ENCODE data around the gene HYLS1.
"Not testable (repeated sequence)": the region's sequence is repeated elsewhere in the genome, so short reads cannot be mapped to it uniquely, and the experiment has no call there.

The HYLS1 gene

DNA sequence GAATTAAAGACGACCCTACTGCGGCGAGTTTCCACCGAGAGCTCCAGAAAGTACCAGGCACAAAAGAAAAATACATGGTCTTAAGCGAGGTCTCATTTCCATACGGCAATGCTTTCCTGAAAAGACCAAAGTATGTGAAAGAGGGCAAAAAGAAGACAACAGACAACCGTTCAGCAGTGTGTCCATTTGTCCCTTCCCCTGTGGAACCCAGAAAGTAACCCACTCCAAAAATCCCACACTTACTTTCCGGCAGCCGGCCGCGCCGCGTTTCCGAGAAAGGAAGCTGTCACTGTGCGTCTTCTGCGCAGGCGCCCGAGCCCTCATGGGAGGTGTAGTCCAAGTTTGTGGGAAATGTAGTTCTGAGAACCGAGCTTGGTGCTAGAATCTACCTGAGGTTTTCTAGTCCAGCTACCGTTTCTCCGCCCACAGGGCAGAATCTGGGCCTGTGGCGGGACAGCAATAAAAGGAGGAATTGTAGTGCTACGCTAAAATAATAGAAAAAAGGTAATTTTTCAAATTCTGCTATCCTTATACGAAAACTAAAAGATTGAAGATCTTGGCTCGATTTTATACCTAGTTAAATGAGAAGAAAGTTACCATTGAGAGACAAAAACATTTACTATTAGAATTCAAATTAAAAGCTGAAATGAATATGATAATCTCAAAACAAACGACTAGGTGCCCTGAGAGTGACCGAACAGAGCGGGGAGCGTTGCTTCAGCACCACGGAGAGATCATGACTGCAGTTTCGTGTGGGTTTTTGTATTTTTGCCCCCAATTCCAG, 15.7 kb downstream of the HYLS1 start, which contains the start of gene PUS3:
TSS of gene PUS3 (minus strand) at position 280 of the 784 bp plus-strand sequence. CDS start 6,922 bp downstream, outside the sequence.
- peak; percentile 63 to 79 for DNase-seq (ENCODE audit: low read depth in 2 of 2)

DNA sequence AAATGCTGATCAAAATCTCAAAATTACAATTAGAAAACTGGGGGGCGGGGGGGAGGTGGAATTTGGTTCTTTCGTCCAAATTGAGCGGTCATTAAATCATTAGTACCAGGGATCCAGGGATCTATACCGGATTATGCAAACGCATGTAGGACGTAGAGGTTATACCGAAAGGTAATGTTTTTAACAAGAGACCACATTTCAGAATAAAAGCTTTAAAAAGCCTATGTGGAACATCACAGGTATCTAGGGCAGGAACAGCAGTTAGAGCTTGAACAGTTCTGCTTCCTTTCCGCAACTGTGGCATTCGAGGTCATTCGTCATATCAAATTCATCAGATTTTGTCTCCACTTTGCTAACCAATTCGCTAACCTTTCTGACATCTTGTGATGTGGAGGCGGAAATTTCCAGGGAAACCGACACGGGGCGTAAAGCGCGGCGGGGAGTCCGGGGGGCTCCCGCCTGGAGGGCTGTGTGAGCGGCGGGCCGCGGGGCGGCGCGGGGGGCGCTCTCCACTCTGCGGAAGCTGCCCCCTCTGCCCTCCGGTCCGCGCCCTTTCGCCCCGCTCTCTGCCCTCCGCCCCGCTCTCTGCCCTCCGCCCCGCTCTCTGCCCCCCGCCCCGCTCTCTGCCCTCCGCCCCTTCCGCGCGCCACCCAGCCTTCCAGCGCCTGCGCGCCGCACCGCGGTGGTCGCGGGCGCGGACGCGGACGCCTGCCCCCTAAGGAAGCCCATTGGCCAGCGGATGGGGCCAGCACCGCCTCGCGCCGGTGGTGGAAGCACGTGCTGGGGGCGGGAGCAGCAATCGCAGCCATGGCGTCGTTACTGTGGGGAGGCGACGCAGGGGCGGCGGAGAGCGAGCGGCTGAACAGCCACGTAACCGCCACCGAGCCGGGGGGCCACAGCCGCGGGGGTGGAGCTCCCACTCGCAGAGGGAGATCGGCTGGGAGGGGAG, 16.5 kb downstream of the HYLS1 start, which contains the start of gene DDX25:
TSS of gene DDX25 (plus strand) at position 798 of the 949 bp plus-strand sequence. CDS start at position 808, 10 bp downstream.
- DNase-seq (ENCODE audit: low read depth in 2 of 2), result no peak

DNA sequence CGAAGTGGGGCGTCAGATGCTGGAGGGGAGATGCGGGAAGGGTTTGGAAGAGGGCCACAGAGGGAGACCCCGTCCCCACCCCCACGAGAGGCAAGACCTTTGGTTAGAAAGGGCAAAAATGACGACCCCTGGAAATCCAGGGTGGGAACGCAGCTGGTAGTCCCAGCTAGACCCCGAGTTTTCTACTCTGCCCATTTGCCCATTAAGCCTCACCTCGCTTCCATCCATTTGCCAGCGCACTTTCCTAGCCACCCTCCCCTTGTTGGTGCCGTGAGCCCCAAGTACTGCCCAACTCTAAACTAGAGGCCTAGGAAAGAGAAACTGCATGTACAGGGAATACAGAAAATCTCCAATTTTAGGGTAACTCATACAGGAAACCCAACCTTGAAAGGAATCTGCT, 17.2 kb downstream of the HYLS1 start:
- no peak for DNase-seq (ENCODE audit: low read depth in 2 of 2)

DNA sequence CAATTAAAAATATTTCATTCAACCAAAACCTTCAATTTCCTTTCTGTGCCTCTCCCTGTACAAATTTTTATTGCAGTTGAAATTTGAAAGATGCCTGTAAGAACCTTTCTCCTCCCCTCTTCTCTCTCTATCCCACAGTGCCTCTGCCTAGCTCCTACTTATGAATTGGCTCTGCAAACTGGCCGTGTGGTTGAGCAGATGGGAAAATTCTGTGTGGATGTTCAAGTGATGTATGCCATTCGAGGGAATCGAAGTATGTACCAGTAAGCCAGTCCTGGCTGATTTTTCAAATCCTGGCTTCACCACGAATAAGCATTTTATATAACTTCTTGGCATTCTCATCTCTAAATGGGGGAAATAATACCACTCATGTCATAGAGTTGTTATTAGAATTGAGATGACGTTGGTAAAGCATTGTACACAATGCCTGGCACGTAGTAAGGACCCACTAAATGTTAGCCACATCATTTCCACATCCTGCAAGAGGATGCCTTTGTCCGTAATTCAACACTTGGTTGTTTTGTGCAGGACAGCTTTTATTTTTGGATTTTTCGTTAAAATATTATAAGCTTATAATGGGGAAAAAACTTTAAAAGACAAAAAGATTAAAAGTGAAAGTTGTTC, 22.9 kb downstream of the HYLS1 start:
- DNase-seq (ENCODE audit: low read depth in 2 of 2), result no peak

DNA sequence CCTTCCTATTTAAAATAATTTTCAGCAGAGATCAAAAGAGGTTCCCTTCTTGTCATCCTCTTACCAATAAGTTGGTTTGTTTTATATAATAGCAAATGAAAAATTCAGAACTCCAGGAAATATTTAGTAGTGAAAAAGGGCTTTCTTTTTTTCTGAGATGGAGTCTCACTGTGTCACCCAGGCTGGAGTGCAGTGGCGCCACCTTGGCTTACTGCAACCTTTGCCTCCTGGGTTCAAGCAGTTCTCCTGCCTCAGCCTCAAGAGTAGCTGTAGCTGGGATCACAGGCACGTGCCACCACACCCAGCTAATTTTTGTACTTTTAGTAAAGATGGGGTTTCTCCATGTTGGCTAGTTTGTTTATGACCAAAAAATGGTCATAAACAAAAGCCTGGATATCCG, 27.1 kb downstream of the HYLS1 start:
- DNase-seq (ENCODE audit: low read depth in 2 of 2), result not testable (repeated sequence)

DNA sequence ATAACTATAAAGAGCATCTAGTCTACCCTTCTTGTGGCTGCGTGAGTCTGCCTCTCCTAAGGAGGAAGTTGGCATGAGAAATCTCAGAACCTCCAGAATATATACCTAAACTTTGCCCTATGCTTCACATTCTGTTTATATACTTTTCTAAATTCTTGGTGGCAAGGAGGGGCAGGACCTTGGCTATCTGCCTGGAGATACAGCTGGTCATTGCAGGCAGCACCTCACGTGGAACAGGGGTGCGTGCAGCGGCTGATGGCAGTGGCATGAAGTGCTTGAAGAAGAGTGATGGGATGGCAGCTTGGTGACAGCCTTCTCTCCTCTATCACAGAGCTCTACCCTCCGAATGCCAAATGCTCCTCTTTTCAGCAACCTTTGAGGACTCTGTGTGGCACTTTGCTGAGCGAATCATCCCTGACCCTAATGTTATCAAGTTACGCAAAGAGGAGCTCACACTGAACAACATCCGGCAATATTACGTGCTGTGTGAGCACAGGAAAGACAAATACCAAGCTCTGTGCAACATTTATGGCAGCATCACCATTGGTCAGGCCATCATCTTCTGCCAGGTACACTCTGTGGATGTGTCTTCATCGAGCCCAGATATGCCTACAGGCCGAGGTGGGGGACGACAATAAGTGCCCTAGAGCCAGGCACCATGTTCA, 29.3 kb downstream of the HYLS1 start:
- no peak for DNase-seq (ENCODE audit: low read depth in 2 of 2)

DNA sequence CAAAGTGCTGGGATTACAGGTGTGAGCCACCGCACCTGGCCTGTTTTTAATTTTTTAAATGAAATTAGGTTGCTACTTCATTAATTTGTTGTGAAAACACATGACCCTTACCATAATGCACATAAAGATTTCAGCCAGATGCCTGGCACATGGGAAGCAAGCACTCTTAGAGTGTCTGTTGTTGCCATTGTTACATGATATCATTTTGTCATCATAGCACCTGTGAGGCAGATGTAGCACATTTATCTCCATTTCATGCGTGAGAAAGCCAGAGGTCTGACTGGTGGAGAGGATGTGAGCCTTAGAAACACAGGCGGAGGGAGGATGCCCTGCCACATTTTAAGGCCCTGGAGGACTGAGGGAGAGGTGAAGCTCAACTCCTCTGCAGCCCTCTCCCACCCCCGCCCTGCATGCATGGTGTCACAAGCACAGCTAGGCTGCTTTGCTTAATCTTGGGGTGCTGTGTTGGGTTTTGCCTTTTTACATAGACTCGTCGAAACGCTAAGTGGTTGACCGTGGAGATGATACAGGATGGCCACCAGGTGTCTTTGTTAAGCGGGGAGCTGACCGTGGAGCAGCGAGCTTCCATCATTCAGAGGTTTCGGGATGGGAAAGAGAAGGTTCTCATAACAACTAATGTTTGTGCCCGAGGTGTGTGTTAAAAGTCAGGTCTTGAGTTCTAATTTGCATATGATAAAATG, 30.8 kb downstream of the HYLS1 start:
- no peak for DNase-seq (ENCODE audit: low read depth in 2 of 2)

DNA sequence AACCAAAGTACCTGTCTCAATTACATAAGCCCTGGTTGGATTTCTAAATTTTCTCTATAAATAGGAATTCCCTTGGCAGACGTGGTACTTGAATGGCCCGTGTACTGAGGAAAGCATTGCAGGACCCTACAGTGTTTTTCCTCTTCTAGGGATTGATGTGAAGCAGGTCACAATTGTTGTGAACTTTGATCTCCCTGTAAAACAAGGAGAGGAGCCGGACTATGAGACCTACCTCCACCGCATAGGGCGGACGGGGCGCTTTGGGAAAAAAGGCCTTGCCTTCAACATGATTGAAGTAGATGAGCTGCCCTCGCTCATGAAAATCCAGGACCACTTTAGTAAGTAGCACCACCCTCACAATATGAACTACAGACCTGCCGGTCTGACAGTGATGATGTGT, 33.6 kb downstream of the HYLS1 start:
- no peak for DNase-seq (ENCODE audit: low read depth in 2 of 2)

DNA sequence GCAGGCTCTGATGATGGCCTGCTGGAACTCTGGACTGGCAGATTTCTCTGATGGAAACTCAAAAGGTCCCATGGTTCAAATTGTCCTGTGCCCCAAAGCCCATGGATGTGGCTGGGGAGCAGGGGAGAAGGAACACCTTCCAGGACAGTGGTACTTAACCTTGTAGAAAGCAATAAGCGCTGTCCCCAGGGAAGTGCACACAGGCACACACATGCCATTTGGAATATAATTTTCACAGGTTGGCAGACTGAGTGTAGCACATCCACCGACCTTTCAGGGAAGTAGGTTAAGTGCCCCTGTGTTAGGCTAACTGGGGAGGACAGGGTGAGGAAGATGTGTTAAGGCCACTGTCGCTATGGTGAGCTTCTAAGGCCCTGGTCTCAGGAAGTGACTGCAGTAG, 34.7 kb downstream of the HYLS1 start:
- no peak for DNase-seq (ENCODE audit: low read depth in 2 of 2)

DNA sequence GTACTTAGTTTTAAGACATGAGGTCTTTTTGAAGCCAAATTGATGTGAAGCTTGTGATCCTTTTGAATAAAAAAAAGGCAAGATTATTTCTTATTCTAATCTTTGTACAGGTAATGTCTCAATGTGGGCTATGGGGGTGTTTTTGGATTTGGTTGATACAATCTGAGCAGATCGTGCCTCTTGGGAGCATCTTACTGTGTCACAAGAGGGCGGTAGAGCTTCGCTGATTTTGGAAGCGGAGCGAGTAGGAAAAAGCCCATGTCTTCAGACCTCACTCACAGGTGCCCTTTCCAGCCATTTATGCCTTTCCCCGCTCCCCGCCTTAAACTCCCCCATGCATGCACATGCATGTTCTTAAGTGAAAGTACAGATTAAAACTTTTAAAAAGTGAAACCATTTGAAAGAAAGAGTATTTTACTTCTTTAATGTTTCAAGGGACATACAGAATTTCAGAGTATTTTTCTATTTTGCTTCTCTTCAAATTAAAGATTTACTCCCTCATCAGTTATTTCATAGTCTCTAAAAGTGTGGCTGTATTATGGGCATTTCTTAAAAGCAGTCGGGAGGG, 35.6 kb downstream of the HYLS1 start:
- DNase-seq (ENCODE audit: low read depth in 2 of 2), result peak in 1 of 2 donors; percentile 6

DNA sequence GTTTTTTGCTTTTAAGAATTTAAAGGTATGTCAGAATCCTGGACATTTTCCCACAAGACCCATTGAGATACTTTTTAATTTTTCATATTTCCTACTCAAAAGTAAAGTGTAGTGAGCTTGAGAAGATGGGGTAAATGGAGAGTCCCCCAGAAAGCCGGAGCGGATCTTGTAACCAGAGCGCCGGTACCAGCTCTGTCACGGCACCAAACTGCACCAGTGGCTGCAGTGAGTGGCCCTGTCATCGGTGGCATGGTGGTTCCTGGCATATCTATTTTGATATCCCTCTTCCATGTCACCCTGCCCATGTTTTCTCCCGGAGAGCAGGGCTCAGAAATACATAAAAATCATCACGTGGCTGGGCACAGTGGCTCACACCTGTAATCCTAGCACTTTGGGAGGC, 36.2 kb downstream of the HYLS1 start:
- no peak for DNase-seq (ENCODE audit: low read depth in 2 of 2)

DNA sequence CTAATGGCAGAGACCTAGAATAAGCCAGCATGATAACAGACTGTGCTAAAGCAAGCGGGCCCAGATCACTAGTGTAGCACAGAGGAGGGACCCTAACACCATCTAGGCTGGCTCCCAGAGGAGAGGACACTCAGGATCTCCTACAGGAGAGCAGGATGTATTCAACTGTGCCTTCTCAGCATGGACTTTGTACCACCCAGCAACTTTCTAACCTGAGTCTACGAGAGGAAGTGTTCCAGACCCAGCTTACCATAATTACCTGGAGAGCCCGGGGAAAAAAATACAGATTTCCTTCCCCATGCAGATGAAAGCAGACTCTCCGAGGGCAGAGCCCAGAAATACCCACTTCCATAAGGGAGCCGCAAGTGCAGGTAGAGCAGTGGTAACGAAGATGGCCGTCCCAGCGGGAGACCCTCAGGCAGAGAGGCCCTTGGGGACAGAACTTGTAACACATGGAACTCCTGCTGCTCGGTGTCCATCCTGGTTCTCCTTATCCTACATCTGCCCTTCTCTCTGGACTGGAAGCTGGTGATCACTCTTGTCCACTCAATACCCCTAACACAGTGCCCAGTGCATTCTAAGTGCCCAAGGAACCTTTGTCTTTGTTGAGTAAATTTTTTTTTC, 37.0 kb downstream of the HYLS1 start:
- no peak for DNase-seq (ENCODE audit: low read depth in 2 of 2)

DNA sequence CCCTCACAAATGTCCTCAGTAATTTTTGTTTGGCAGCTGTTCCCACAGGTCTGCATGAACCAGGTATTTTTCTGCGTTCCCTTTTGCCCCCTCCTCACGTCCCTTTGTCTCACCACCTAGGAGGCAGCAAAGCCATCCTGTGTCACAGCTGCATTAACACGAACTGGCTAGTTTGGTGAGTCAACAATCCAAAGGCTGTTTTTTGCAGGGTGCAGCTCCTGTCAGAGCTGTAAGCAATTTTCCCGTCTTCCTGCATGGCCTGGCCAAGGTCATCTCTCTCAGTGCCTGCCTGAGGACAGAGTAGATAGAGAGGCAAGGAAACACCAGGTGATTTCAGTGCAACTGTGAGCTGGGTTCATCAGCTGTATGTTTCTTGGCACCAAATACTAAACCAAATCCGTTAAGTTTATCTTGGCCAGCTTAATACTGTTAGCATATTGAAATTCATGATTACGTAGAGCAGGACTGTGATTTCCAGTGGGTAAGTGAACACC, 37.8 kb downstream of the HYLS1 start:
- DNase-seq (ENCODE audit: low read depth in 2 of 2), result no peak

DNA sequence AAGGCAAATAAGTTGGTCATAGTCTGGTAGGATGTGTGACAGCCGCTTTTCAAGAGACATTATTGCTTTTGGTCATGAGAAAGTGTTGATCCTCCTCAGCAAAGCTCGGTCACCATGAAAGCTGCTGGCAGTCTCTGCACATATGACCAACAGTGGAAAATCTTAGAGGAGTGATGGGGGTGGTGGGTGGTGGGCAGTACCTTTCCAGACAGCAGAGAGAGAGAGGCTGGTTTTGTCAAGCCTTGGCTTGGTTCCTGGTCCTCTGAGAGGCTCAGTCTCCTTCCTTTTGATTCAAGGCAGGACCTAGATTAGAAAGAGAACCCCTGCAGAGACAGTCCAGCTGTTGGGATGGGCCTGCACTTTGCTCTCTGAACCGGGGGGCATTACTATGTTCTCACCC, 38.3 kb downstream of the HYLS1 start:
- DNase-seq (ENCODE audit: low read depth in 2 of 2), result no peak

DNA sequence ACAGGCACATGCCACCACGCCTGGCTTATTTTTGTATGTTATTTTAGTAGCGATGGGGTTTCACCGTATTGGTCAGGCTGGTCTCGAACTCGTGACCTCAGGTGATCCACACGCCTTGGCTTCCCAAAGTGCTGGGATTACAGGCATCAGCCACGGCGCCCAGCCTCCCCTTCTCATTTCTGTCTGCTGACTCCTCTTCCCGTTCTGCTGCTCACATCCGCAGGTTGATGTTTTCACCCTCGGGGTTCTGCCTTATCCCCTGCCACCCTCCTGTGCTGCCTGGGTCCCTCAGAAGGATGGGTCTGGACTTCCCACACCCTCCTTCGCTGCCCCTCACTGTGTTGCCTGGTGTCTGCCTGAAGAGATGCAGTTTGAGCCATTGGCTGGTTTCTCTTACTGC, 39.2 kb downstream of the HYLS1 start:
- no peak for DNase-seq (ENCODE audit: low read depth in 2 of 2)

DNA sequence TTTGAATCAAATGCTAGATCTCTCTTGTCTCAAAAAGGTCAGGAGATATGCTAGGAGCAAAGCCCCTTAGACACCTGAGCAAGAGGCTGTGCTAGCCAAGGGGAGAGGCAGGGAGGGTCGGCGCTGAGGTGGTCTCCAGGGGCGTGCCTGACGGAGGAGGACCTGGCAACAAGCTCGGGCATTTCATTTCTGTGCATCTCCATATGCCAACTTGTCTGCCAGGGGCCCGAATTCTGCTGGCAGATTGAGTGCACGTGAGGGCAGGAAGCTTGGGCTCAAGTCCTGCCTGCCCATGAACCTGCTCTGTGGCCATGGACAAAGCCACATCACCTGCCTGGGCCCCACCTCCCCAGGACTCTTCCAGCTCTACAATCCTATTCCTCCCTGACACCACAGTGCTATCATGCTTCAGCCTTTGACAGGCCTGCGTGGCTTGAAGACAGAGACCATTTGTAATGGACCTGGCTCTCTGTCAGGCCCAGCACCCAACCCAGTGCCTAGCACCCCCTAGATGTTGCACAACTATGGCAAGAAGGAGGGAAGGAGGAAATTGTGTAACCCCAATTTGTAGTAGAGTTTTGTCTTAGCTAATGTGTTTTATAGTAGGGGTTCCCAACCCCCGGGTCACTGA, 42.1 kb downstream of the HYLS1 start:
- no peak for DNase-seq (ENCODE audit: low read depth in 2 of 2)

DNA sequence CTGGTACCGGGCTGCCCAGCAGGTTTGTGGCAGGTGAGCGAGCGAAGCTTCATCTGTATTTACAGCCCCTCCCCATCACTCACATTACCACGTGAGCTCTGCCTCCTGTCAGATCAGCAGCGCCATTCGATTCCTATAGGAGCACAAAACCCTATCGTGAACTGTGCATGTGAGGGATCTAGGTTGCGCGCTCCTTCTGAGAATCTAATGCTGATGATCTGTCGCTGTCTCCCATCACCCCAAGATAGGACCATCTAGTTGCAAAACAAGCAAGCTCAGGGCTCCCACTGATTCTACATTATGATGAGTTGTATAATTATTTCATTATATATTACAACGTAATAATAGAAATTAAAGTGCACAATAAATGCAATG, 42.6 kb downstream of the HYLS1 start:
- DNase-seq (ENCODE audit: low read depth in 2 of 2), result no peak

DNA sequence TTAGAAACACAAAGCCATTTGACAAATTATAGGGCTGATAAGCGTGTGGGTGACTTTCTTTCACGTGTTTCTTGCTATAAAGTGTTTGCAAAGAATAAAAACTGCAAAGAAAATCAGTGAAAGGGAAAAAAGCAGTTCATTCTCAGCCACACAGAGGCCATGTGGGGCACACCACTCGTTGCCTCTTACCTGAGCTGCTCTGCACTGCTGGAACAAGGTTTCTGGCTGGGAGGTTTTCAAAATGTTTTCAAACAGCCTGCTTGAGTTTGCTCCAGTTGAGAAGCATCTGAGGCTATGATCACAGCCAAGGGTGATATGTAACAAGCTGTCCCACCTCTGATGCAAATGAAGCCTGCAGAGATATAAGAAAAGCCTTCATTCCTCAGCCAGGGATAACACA, 43.6 kb downstream of the HYLS1 start:
- DNase-seq (ENCODE audit: low read depth in 2 of 2), result no peak

DNA sequence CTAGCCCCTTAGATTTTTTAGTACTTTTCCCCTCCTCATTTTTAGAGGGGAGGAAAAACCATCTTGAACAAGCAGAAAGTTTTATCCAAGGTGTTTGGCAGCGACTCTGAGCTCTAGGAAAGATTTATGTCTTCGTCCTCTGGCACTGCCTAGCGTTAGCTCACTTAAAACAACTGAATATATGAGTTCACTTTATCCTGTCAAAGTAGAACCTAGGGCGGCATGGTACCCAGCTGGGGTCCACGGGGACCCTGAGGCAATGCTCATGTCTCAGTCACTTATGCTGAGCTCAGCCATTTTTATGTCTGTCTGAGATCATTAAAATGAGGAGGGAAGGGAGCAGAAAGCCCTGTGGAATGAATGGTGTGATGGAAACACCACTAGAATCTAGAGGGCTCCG, 44.2 kb downstream of the HYLS1 start:
- no peak for DNase-seq (ENCODE audit: low read depth in 2 of 2)

DNA sequence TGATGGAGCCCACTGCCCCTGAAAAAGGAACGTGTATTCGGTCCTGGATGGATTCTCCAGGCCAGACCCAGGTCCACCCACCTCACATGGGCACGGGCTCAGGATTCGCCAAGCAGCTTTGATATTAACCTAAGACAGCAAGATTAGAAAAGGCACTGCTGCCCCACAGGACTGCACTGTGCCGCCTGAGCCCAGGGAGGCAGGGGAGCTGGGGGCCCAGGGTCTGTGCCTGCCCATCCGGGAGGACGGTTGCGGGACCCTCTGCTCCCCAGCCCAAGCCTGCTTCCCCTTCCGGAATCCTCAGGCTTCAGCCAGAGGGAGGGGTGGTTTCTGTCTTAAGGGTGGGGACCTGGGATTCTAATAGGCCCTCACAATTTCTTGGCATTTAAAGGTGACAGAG, 44.8 kb downstream of the HYLS1 start:
- DNase-seq (ENCODE audit: low read depth in 2 of 2), result no peak
